ENCODE data around the gene ZNF609. TPM values are rescaled to one million over a fixed set of nuclear protein-coding genes. Genes with fewer than 3 reads are reported as not detected.

ZNF609 gene
- total and polyA plus RNA-seq, 10 of the 15 experiments (the other 5 are each of a cell fraction or from before 2014, with no cell fraction given): 5.1 to 35.3 (median 13.6) TPM

- no peaks in the 10 kb centered on the region for H3K27me3 ChIP-seq (replicated peaks in 1 of 2; ENCODE audit: control insufficient read depth in 2 of 2, insufficient read depth in 2 of 2, low read length in 1 of 2)
- H3K27ac ChIP-seq (ENCODE audit: control insufficient read depth, insufficient read depth): no peak overlapping the region
- H4K20me1 ChIP-seq (ENCODE audit: control insufficient read depth, insufficient read depth): no peaks in the 10 kb centered on the region
- H3K9me3 ChIP-seq (replicated peaks; ENCODE audit: control insufficient read depth, insufficient read depth, low read length): no peaks in the 10 kb centered on the region
- TF ChIP-seq CHD4 (IDR thresholded peaks at IDR 0.05) (no peak), SIN3A (IDR thresholded peaks at IDR 0.05; ENCODE audit: low read depth, low read length) (no peak), SRF (IDR thresholded peaks at IDR 0.05; ENCODE audit: low read depth in 2 of 2, low read length in 2 of 2) (no peak), GABPA (IDR thresholded peaks at IDR 0.05; ENCODE audit: low read depth) (no peak), NFXL1 (IDR thresholded peaks at IDR 0.05; ENCODE audit: borderline replicate concordance) (no peak), NFIC (IDR thresholded peaks at IDR 0.05; ENCODE audit: low read depth, low read length) (no peak), TAF1 (IDR thresholded peaks at IDR 0.05; ENCODE audit: borderline replicate concordance, low read depth, low read length) (no peak)
- in situ Hi-C loops (cut with MboI) (no loop called here), intact Hi-C loops (cut with micrococcal nuclease; ENCODE audit: unreplicated experiment) (no loop called here)
- ATAC-seq: no peak
- POLR2A ChIA-PET: interaction anchor here (1.1 kb wide), 1 partner anchor 18 kb away, joined by 3 read pairs; no protein-coding TSS in a partner anchor
- no peak for DNase-seq (ENCODE audit: low read depth, low spot score)
- RAD21 ChIA-PET (ENCODE audit: unreplicated experiment): interaction anchor here (0.7 to 1.4 kb wide), 2 partner anchors 18 to 84 kb away, joined by 3 read pairs; no protein-coding TSS in a partner anchor
- H3K36me3 ChIP-seq (ENCODE audit: control insufficient read depth in 2 of 2, insufficient read depth in 2 of 2, low read length in 1 of 2): no peaks in the 10 kb centered on the region
- H2AFZ ChIP-seq (ENCODE audit: control insufficient read depth, low read depth, low read length): no peak overlapping the region
- H3K4me1 ChIP-seq (ENCODE audit: control insufficient read depth, insufficient read depth, low read length): no peaks in the 10 kb centered on the region
- H3K4me2 ChIP-seq (ENCODE audit: control insufficient read depth, insufficient read depth): no peak overlapping the region
- peaks cover 22% of the 10 kb centered on the region for H3K79me2 ChIP-seq (ENCODE audit: control insufficient read depth, insufficient read depth, low read length)
- SMC1A ChIA-PET (ENCODE audit: uncharacterized antibody, unreplicated experiment): interaction anchor here (0.6 to 1.2 kb wide), 4 partner anchors 8 to 65 kb away, joined by 3 to 5 read pairs (median 3); no protein-coding TSS in a partner anchor
- no peak overlapping the region for H3K9ac ChIP-seq (ENCODE audit: control insufficient read depth, insufficient read depth, low read length)
- no peak overlapping the region for H3K4me3 ChIP-seq
- WGBS (ENCODE audit: insufficient coverage, insufficient replicate concordance, low lambda C conversion rate, missing lambda C conversion rate): 100% methylated on average over 5 of the region's 5 CpGs
- no peak for FAIRE-seq
- CTCF ChIA-PET: no interaction called here
- no TSS peak for BruUV-seq (replicated peaks)
Observed at GRCh38 chr15:64614519-64614918, 154.1 kb downstream of the ZNF609 start.

- Histone ChIP-seq H2AFZ (ENCODE audit: control insufficient read depth, low read depth, low read length) (no peak overlapping the region), H3K27me3 (replicated peaks in 1 of 2; ENCODE audit: control insufficient read depth in 2 of 2, insufficient read depth in 2 of 2, low read length in 1 of 2) (no peaks in the 10 kb centered on the region), H4K20me1 (ENCODE audit: control insufficient read depth, insufficient read depth) (no peaks in the 10 kb centered on the region), H3K4me1 (ENCODE audit: control insufficient read depth, insufficient read depth, low read length) (peaks cover 31% of the 10 kb centered on the region), H3K4me2 (ENCODE audit: control insufficient read depth, insufficient read depth) (no peak overlapping the region), H3K36me3 (ENCODE audit: control insufficient read depth in 2 of 2, insufficient read depth in 2 of 2, low read length in 1 of 2) (no peaks in the 10 kb centered on the region), H3K4me3 (no peak overlapping the region), H3K9ac (ENCODE audit: control insufficient read depth, insufficient read depth, low read length) (no peak overlapping the region), H3K79me2 (ENCODE audit: control insufficient read depth, insufficient read depth, low read length) (peaks cover 43% of the 10 kb centered on the region), H3K9me3 (replicated peaks; ENCODE audit: control insufficient read depth, insufficient read depth, low read length) (no peaks in the 10 kb centered on the region), H3K27ac (ENCODE audit: control insufficient read depth, insufficient read depth) (no peak overlapping the region)
- TF ChIP-seq ATF2 (IDR thresholded peaks at IDR 0.05; ENCODE audit: low read length) (no peak), SREBF2 (IDR thresholded peaks at IDR 0.05; ENCODE audit: low read length) (no peak), CHD2 (IDR thresholded peaks at IDR 0.05; ENCODE audit: borderline replicate concordance, low read depth, low read length) (no peak), POLR2A (IDR thresholded peaks at IDR 0.05; ENCODE audit: low read depth, low read length) (no peak), FOXM1 (IDR thresholded peaks at IDR 0.05; ENCODE audit: low read depth, low read length) (no peak), EED (IDR thresholded peaks at IDR 0.05; ENCODE audit: low read depth) (no peak), NBN (IDR thresholded peaks at IDR 0.05) (no peak), CREM (IDR thresholded peaks at IDR 0.05; ENCODE audit: low read depth) (no peak)
- SMC1A ChIA-PET (ENCODE audit: uncharacterized antibody, unreplicated experiment): interaction anchor here (0.7 to 7.1 kb wide), 8 partner anchors 13 to 54 kb away, joined by 3 to 94 read pairs (median 4); no protein-coding TSS in a partner anchor
- POLR2A ChIA-PET: interaction anchor here (0.6 to 3.1 kb wide), 6 partner anchors 11 to 47 kb away, joined by 3 to 10 read pairs (median 3); no protein-coding TSS in a partner anchor
- FAIRE-seq: no peak
- ATAC-seq: no peak
- no peak for DNase-seq (ENCODE audit: low read depth, low spot score)
- CTCF ChIA-PET: interaction anchor here (0.7 to 1.4 kb wide), 5 partner anchors 18 to 190 kb away, joined by 4 to 5 read pairs (median 4); no protein-coding TSS in a partner anchor
- no TSS peak for BruUV-seq (replicated peaks)
- RAD21 ChIA-PET (ENCODE audit: unreplicated experiment): interaction anchor here (0.5 to 8.2 kb wide), 6 partner anchors 17 to 46 kb away, joined by 3 to 149 read pairs (median 4); no protein-coding TSS in a partner anchor
- 100% methylated on average over 1 of the region's 1 CpG for WGBS (ENCODE audit: insufficient coverage, insufficient replicate concordance, low lambda C conversion rate, missing lambda C conversion rate)
- in situ Hi-C loops (cut with MboI): no loop called here
- intact Hi-C loops (cut with micrococcal nuclease; ENCODE audit: unreplicated experiment): no loop called here
Observed at GRCh38 chr15:64617727-64618126, 157.3 kb downstream of the ZNF609 start.
